Endometrial microvascular endothelial cells (primary cell): ENCODE data around the gene ALPG. TPM values are rescaled to one million over a fixed set of nuclear protein-coding genes. Genes with fewer than 3 reads are reported as not detected.
"Not testable (repeated sequence)": the region's sequence is repeated elsewhere in the genome, so short reads cannot be mapped to it uniquely, and the experiment has no call there.

Source experiments
- in situ Hi-C: cut with HindIII; loops from 2 replicates; pipeline ENCODE4 v1.10.0; 2017; ENCODE audit warnings: low sequenced_read_pairs, low pct_unique_long_range_greater_than_20kb; ENCODE audit errors: inconsistent ontology term
- total RNA-seq: library from RNA; depleted of rRNA; stranded (reverse); fragments of >200 nt; gene quantifications from one replicate; pipeline ENCODE4 v1.2.3, GENCODE V29; 2015; ENCODE audit errors: inconsistent ontology term

ALPG gene
- total RNA-seq, 1 donor from 2014 or later = not detected

GRCh38 chr2:232446266-232446777, 39.7 kb downstream of the ALPG start:
- in situ Hi-C loops = not testable (repeated sequence)

- in situ Hi-C loops = no loop called here
Measured at GRCh38 chr2:232447091-232447620, 40.5 kb downstream of the ALPG start.

GRCh38 chr2:232447638-232448303, 41.1 kb downstream of the ALPG start:
- in situ Hi-C loops = no loop called here

GRCh38 chr2:232448304-232448690, 41.7 kb downstream of the ALPG start:
- in situ Hi-C loops = no loop called here

GRCh38 chr2:232449964-232450363, 43.3 kb downstream of the ALPG start:
- in situ Hi-C loops = no loop called here

- in situ Hi-C loops = not testable (repeated sequence)
Measured at GRCh38 chr2:232451645-232452044, 45.0 kb downstream of the ALPG start.

- in situ Hi-C loops = no loop called here
Measured at GRCh38 chr2:232454630-232455029, 48.0 kb downstream of the ALPG start.

GRCh38 chr2:232455426-232456255, 49.0 kb downstream of the ALPG start, which contains the start of gene ALPI:
TSS of gene ALPI (plus strand) at chr2:232456153. CDS start at chr2:232456200, 47 bp downstream.
- in situ Hi-C loops = no loop called here

- in situ Hi-C loops = no loop called here
Measured at GRCh38 chr2:232456296-232457120, 49.9 kb downstream of the ALPG start.

GRCh38 chr2:232457121-232458011, 50.7 kb downstream of the ALPG start:
- in situ Hi-C loops = no loop called here

- in situ Hi-C loops = no loop called here
Measured at GRCh38 chr2:232458051-232458660, 51.5 kb downstream of the ALPG start.

GRCh38 chr2:232458661-232459418, 52.2 kb downstream of the ALPG start:
- in situ Hi-C loops = no loop called here

- in situ Hi-C loops = no loop called here
Measured at GRCh38 chr2:232459419-232460035, 52.9 kb downstream of the ALPG start.

- in situ Hi-C loops = no loop called here
Measured at GRCh38 chr2:232460171-232460570, 53.5 kb downstream of the ALPG start.
